Measurements from ENCODE around the gene STARD5.

The STARD5 gene

DNA sequence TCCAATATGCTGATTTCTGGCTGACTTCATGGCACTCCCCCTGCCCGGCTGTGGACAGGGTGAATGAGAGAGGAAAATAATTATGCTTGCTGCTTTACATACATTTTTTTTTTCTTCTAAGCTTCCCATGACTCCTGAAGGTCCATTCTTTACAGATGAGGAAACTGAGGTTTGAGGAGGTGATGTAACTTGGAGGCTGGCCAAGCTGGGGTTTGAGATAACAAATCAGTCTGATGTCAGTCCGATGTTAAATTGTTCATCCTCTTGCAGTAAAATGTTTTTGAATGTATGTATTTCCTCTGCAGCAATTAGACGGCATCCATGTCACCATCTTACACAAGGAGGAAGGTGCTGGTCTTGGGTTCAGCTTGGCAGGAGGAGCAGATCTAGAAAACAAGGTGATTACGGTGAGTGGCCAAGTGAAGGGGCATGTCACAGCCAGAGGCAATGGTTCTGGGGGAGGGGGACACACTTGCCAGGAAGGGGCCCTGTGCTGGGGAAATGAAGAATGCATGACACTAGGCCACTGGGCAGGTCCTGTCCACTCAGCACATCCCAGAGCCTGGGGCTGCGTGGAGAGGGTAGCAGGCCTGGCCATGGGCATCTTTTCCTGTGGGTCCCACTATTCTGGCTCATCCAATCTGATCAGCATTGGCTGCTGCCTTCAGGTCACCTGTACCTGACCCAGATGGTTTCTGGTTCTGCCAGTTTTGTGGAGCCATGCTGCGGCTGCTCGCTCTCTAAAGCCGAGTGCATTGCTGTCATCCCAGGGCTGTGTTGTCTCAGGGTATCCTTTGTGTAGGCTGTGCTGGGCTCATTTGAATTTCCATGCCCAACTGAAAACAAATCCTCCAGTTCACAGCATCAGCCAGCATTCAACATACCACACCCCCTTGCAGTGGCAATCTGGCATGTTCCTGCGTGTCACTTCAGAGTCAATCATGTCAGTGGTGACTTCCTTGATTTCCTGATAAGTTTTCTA lies 20.4 kb downstream of the STARD5 start:
- H3K4me3 ChIP-seq (ENCODE audit: low read length) = no peak overlapping the region
- no peak for DNase-seq (ENCODE audit: low read depth)
- TF ChIP-seq, protein P1, sequence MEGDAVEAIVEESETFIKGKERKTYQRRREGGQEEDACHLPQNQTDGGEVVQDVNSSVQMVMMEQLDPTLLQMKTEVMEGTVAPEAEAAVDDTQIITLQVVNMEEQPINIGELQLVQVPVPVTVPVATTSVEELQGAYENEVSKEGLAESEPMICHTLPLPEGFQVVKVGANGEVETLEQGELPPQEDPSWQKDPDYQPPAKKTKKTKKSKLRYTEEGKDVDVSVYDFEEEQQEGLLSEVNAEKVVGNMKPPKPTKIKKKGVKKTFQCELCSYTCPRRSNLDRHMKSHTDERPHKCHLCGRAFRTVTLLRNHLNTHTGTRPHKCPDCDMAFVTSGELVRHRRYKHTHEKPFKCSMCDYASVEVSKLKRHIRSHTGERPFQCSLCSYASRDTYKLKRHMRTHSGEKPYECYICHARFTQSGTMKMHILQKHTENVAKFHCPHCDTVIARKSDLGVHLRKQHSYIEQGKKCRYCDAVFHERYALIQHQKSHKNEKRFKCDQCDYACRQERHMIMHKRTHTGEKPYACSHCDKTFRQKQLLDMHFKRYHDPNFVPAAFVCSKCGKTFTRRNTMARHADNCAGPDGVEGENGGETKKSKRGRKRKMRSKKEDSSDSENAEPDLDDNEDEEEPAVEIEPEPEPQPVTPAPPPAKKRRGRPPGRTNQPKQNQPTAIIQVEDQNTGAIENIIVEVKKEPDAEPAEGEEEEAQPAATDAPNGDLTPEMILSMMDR (conservative IDR thresholded peaks at IDR 0.05; ENCODE audit: low read depth, low read length) = no peak

- H3K4me3 ChIP-seq (ENCODE audit: low read length) = no peak overlapping the region
- TF ChIP-seq, protein P1 (conservative IDR thresholded peaks at IDR 0.05; ENCODE audit: low read depth, low read length) = no peak
- DNase-seq (ENCODE audit: low read depth) = no peak
Observed at GRCh38 chr15:81302701-81303109, 21.2 kb downstream of the STARD5 start.

- TF ChIP-seq, protein P1 (conservative IDR thresholded peaks at IDR 0.05; ENCODE audit: low read depth, low read length) = no peak
- no peak for DNase-seq (ENCODE audit: low read depth)
- H3K4me3 ChIP-seq (ENCODE audit: low read length) = no peak overlapping the region
Observed at GRCh38 chr15:81301815-81302399, 22.0 kb downstream of the STARD5 start.

DNA sequence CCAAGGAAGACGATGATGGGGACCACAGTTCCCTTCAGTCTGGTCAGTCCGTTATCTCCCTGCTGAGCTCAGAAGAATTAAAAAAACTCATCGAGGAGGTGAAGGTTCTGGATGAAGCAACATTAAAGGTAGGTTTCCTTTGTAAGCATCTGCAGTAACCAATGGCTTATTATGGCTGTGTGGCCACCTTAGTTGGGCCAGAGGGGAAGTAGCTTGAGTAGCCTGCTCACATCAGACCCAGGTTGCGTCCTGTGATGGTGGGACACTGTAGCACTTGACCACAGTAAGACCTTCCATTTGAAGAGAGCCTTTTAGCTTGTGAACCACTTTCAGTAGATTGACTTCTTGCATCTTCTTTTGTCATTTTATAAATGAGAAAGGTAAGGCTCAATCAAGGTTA lies 22.6 kb downstream of the STARD5 start:
- DNase-seq (ENCODE audit: low read depth) = no peak
- TF ChIP-seq, protein P1 (conservative IDR thresholded peaks at IDR 0.05; ENCODE audit: low read depth, low read length) = no peak
- H3K4me3 ChIP-seq (ENCODE audit: low read length) = no peak overlapping the region

DNA sequence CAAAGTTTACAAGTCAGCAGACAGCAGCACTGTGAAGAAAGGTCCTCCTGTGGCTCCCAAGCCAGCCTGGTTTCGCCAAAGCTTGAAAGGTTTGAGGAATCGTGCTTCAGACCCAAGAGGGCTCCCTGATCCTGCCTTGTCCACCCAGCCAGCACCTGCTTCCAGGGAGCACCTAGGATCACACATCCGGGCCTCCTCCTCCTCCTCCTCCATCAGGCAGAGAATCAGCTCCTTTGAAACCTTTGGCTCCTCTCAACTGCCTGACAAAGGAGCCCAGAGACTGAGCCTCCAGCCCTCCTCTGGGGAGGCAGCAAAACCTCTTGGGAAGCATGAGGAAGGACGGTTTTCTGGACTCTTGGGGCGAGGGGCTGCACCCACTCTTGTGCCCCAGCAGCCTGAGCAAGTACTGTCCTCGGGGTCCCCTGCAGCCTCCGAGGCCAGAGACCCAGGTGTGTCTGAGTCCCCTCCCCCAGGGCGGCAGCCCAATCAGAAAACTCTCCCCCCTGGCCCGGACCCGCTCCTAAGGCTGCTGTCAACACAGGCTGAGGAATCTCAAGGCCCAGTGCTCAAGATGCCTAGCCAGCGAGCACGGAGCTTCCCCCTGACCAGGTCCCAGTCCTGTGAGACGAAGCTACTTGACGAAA lies 24.2 kb downstream of the STARD5 start:
- H3K4me3 ChIP-seq (ENCODE audit: low read length) = no peak overlapping the region
- TF ChIP-seq, protein P1 (conservative IDR thresholded peaks at IDR 0.05; ENCODE audit: low read depth, low read length) = no peak
- no peak for DNase-seq (ENCODE audit: low read depth)

DNA sequence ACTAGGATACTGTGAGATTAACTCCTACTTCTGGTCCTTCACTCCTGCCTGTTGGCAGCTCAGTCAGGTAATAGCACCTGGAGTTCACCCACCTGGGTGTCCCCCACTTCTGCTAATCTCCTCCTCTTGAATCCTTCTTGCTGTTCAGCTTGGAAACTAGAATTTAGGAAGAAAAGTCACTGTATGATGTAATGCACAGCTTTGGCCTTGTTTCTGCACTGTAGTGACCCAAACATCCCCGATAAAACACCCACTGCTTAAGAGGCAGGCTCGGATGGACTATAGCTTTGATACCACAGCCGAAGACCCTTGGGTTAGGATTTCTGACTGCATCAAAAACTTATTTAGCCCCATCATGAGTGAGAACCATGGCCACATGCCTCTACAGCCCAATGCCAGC lies 24.8 kb downstream of the STARD5 start:
- no peak for DNase-seq (ENCODE audit: low read depth)
- H3K4me3 ChIP-seq (ENCODE audit: low read length) = no peak overlapping the region
- TF ChIP-seq, protein P1 (conservative IDR thresholded peaks at IDR 0.05; ENCODE audit: low read depth, low read length) = no peak

Data from retinal pigment epithelial cell (primary cell).